Activated gamma-delta T cell treated with Interleukin-2 at 50 U/mL for 16 hours (primary cell): ENCODE measurements around the gene LY6G5B.
A peak's percentile ranks its signal among the peaks of the same experiment; 100 is the strongest.
"Not testable (repeated sequence)": the region's sequence is repeated elsewhere in the genome, so short reads cannot be mapped to it uniquely, and the experiment has no call there.

Experiments used
- DNase-seq: peaks from one replicate; pipeline ENCODE4 v3.0.0-alpha.2; 2020

LY6G5B gene

DNA sequence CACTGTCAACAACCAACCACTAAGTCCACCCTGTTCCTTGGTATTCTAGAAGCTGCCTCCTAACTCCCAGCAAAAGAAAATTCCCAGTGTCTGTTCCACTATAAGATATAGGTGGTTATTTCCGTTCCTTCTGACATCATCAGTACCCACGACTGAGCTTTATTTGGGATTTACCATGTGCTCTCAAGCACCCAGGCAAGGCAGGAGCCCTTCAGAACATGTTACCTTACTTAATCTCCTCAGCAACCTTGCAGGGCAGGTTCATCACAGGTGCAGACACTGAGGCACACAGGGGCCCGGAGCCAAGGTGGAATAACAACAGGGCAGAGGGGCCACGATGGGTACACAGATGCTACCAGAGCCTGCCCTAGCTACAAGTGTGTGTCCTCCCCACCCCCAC, 22.6 kb downstream of the LY6G5B start:
- DNase-seq: no peak

- no peak for DNase-seq
Observed at GRCh38 chr6:31692886-31693285, 23.1 kb downstream of the LY6G5B start.

- DNase-seq: no peak
Observed at GRCh38 chr6:31693535-31693934, 23.8 kb downstream of the LY6G5B start.

DNA sequence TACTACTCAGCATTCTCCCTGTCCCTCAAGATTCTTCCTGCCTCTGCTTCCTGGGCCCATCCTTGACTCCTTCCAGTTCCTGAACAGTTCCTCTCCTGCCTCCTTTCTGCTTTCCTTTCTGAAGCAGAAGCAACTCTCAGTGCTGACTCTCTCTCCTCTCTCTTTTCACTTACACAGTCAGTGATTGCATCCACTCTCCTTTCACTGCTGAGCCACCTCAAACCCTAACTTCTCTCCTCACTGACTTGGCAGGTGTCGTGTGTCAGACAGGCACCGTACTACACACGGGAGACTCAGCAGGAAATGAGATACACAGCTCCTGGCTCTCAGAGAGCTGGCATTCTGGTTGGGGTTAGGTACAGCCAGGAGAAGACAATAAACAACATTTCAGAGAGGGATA, 27.8 kb downstream of the LY6G5B start:
- DNase-seq: no peak

DNA sequence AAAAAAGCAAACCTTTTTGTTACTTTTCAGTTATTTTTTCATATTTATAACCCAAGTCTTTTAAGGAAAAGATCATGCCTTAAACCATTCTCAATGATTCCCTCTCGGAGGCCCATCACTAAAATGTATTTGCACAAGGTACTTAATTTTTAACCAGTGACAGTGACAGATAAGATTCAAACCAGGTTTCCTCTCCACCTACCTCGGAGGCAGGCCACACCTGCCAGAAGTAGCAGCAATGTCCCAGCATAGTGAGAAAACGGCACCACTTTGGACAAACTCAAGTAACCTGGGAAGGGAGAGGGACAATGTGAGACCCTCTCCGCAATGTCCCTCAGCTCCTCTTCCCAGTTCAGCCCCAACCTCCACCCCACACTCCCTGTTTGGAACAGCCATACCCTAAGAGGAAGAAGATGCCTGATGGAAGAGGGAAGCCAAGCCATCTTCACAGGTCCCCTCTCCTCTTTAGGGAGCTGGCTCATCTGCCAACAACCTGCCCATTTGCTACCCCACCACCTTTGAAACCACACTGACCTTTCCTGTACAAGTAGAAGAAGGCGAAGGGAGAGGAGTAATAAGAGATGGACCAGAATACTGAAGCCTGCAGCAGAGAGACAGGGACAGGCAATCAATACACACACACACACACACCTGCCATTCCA, 31.1 kb downstream of the LY6G5B start:
- DNase-seq: no peak

GRCh38 chr6:31701666-31702404, 32.1 kb downstream of the LY6G5B start:
- no peak for DNase-seq

DNA sequence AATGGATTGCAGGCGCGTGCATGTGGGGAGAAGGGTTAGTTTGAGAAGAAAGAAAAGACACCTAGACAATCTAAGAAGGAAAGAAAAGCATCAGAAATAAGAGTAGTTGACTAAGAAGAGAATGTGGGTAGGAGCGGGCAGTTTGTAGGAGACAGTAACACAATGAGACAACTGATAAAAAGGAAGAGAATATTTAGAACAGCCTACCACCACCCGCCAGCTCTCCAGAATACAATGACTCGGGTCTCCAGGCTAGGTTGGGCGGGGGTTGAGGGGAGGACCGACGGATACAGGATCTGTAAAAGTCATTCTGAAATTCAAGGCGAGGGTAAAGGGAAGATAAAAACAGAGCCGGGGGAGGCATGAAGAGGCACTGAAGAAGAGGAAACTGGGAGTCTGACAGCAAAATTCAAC, 32.6 kb downstream of the LY6G5B start:
- DNase-seq: no peak

DNA sequence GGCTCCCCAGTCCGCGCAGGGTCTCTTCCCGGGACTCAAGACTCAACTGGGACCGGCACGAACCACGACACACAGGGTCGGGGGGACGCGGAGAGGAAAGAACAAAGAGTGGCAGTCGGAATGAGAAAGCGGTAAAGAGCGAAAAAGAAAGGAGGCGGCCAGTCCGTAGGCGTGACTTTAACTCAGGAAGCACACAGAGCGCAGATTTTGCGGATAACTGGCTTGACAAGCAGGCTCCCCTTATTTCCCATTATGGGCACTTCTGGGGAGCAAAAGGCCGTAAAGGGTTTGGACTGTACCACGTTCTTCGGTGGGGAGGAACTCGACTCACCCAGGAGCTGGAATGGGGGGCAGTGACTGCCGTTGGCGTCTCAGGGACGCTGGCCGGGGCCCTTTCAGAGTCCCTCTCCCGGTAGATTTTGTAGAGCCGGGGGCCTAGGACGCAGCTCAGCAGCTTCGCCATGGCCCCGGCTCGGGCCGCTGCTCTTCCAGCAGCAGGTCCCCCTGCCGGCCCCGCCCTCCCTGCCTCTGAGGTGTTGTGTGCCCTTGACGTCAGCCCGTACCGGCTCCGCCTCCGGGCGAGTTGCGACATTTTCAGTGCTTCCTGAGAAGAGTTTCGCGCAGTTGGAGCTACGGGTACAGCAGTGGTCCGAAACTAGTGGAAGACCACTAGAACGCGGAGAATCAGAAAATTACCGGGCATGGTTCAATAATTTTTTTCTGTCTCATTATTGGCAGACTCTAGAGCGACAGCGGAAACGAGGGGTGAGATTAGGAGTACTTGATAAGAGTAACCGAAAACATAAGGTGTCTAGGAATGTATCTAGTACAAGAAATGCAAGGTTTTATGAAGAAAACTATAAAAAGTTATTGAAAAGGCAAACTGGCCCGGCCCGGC, 33.3 kb downstream of the LY6G5B start, which contains the start of gene ABHD16A:
ABHD16A (minus strand) TSS at position 506 of the 898 bp plus-strand sequence; CDS start at position 463, 43 bp downstream.
- peak; percentile 97 for DNase-seq

GRCh38 chr6:31705931-31706330, 36.2 kb downstream of the LY6G5B start:
- no peak for DNase-seq

DNA sequence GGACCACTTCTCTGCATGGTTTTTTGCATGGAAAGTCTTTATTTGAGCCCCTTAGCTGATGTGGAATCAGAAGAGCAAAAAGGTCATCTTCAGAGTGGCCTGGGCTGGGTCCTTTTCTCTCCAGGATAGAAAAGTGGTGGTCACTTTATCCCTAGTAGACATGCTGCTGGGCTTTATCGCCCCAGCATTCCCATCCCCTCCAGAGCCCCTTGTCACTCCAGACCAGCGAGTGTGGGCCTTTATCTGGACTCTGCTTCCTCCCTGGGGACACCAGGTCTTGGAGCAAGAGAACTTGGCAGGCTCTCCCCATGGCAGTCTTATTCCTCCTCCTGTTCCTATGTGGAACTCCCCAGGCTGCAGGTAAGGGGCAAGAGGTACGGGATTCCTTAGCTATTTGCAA, 36.8 kb downstream of the LY6G5B start, which contains the start of gene LY6G6F:
LY6G6F (plus strand) TSS at position 268 of the 400 bp plus-strand sequence; CDS start at position 309, 41 bp downstream.
- no peak for DNase-seq

GRCh38 chr6:31707701-31708100, 37.9 kb downstream of the LY6G5B start:
- no peak for DNase-seq

DNA sequence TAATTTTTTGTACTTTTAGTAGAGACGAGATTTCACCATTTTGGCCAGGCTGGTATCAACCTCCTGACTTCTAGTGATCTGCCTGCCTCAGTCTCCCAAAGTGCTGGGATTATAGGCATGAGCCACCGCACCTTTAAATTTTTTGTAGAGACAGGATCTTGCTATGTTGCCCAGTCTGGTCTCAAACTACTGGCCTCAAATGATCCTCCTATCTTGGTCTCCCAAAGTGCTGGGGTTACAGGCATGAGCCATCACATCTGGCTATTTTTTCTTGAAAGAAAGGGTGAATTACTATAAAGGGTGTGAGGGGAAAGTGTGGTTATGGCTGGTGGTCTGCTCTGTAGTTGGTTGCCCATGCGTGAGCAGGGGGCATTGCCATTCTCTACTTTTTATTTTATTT, 38.4 kb downstream of the LY6G5B start:
- DNase-seq: no peak

DNA sequence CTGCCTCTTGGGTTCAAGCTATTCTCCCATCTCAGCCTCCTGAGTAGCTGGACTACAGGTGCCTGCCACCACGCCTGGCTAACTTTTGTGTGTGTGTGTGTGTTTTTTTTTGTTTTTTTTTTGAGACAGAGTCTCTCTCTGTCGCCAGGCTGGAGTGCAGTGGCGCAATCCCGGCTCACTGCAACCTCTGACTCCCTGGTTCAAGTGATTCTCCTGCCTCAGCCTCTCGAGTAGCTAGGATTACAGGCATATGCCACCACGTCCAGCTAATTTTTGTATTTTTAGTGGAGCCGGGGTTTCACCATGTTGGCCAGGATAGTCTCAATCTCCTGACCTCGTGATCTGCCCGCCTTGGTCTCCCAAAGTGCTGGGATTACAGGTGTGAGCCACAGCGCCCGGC, 39.4 kb downstream of the LY6G5B start:
- not testable (repeated sequence) for DNase-seq

DNA sequence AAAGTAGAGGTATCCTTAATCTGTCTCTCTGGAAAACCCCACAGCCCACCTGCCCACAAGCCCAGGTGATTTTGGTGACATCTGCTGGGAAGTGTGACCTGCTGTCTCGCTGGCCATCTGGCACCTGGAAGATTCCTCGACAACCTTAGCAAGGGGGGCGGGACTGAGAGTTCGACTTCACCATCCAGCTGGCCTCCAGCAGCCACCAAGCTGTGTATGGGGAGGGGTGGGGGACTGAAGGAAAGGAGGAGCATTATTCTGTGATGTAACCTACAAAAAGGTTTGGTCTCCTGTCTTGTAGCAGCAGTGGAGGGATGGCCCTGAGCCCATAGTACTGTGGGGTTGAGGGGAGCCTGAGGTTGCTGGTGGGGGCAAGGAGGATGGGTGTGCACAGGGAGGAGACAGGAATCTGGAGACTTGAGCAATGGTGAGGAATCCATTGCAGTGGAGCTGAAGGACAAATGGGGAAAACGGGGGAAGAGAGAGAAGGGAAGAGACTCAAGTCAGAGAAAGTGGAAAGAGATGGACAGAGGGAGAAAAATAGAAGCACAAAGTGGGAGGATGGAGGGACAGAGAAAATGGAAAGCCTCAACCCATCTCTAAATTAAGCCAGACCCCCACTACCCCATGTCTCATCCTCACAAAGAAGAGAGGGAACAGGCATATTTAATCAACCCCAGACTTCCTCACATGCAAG, 40.9 kb downstream of the LY6G5B start:
- DNase-seq: no peak

- DNase-seq: no peak
Observed at GRCh38 chr6:31711233-31711632, 41.5 kb downstream of the LY6G5B start.

- no peak for DNase-seq
Observed at GRCh38 chr6:31712296-31712695, 42.5 kb downstream of the LY6G5B start.

DNA sequence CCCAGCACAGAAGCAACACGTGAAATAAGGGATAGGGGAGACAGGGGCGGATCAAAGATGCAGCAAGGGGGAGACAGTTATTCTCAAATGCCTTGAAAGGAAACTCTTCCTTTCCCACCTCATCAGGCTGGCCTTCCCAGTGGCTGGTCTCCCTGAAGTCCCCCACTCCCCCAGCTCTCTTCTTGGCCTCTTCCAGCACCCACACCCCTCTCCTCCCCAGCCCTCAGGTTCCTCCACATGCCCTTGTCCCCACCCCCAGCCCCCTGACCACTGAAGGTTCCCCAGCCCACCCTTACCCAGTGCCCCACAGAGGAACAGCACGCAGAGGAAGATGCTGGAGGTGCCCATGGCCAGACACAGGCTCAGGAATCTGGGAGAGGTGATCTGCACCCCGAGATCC, 43.7 kb downstream of the LY6G5B start:
- no peak for DNase-seq

DNA sequence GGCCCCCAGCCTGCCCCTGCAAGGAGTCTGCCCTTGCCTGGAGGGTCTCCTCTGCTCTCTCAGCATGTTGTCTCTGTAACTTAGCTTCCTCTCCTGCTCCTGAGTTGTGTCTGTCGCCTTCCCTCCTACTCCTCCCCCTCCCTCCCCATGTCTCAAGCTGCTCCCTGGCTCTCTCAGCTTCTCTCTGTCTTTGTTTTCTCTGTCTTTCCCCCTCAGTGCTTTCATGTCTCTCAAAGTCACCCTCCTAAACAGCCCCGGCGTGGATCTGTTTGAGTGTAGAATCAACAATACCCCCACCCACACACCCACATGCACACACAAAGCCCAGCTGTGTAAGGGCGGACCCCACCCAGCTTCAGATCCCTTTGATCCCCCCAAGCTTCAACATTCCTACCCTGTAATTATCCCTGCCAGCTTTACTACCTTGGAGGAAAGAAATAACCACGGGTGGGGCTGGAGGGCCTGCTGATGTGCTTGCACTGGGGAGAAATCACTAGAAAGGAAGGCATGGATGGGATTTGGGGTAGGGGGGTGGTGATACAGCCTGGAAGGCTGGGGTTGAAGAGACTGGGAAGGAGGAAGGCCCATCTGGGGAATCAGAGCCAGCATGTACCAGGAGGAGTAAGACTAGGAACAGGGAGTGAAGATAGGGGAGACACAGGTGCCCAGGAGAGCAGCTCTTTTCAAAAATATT, 44.4 kb downstream of the LY6G5B start:
- no peak for DNase-seq

- no peak for DNase-seq
Observed at GRCh38 chr6:31715022-31715958, 45.5 kb downstream of the LY6G5B start, which contains the start of gene LY6G6D. LY6G6D (plus strand) TSS chr6:31715348; CDS start chr6:31715356, 8 bp downstream.

- no peak for DNase-seq
Observed at GRCh38 chr6:31717499-31718222, 47.9 kb downstream of the LY6G5B start.
